ENCODE measurements around the gene TMEM203. TPM values are rescaled to one million over a fixed set of nuclear protein-coding genes. Genes with fewer than 3 reads are reported as not detected.

The TMEM203 gene
- total RNA-seq, 1 experiment from 2014 or later = 35.5 TPM

DNA sequence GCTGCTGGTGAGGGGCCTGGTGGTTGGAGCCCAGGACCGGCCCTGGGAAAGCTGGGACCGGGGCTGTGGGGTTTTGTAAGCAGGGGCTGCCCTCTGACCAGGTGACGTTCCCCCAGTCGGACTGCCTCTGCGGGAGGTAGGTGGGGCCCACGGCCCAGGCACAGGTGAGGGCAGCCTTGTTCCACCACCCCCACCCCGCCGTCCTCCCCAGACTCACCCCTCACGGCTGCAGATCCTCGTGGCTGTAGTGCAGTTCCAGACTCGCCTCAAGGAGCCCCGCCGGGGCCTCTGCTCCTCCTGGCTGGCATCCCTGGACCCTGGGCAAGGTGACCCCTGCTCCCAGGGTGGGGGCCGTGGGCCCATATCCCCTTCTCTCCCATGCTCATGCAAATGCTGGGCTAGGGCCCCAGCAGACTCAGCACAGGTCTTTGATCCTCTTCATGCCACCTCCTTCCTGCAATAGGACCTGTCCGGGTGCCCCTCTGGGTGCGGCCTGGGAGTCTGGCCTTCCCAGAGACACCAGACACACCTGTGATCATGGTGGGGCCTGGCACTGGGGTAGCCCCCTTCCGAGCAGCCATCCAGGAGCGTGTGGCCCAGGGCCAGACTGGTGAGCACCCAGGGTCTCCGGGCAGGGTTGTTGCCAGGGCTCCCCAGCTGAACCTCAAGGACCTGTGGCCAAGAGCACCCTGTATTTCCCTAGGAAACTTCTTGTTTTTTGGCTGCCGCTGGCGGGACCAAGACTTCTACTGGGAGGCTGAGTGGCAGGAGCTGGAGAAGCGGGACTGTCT lies 9.9 kb upstream of the TMEM203 start:
- Histone ChIP-seq H4K5ac (ENCODE audit: insufficient read length, low read depth, low read length) (no peak overlapping the region), H3K9me3 (ENCODE audit: control insufficient read depth, low read depth, low read length) (no peaks in the 10 kb centered on the region), H3K9ac (ENCODE audit: extremely low read depth, insufficient read length, low read length) (no peak overlapping the region), H3T11ph (ENCODE audit: low read length) (no peak overlapping the region), H3K4ac (ENCODE audit: low read depth, low read length) (no peak overlapping the region), H2BK5ac (ENCODE audit: insufficient read length, low read length) (no peak overlapping the region), H2BK15ac (ENCODE audit: low read depth, low read length) (no peak overlapping the region), H3K14ac (ENCODE audit: insufficient read depth, low read length) (no peak overlapping the region), H2AFZ (ENCODE audit: low read length) (no peak overlapping the region), H3K18ac (ENCODE audit: insufficient read length, low read depth, low read length) (no peak overlapping the region), H3K23ac (ENCODE audit: insufficient read length, low read depth, low read length) (no peak overlapping the region), H4K8ac (replicated peaks; ENCODE audit: insufficient read length, low read depth, low read length) (no peak overlapping the region), H3K27ac (ENCODE audit: insufficient read length, low read depth, low read length) (no peak overlapping the region), H3K79me2 (ENCODE audit: insufficient read depth, low read length) (no peaks in the 10 kb centered on the region), H3K23me2 (ENCODE audit: insufficient read length, low read depth, low read length, poor library complexity, severe bottlenecking) (no peaks in the 10 kb centered on the region), H4K20me1 (ENCODE audit: control insufficient read depth, insufficient read depth, insufficient read length) (no peaks in the 10 kb centered on the region), H2BK20ac (ENCODE audit: low read depth, low read length, poor library complexity, severe bottlenecking) (no peak overlapping the region), H2AK5ac (ENCODE audit: insufficient read length, low read length) (no peak overlapping the region), H3K4me2 (ENCODE audit: insufficient read depth, insufficient read length, low read length) (no peak overlapping the region), H3K27me3 (ENCODE audit: insufficient read depth, low read length) (no peaks in the 10 kb centered on the region), H2BK120ac (ENCODE audit: low read depth, low read length, poor library complexity, severe bottlenecking) (no peak overlapping the region), H3K56ac (ENCODE audit: insufficient read length, low read depth, low read length) (no peak overlapping the region), H4K91ac (ENCODE audit: insufficient read length, low read depth, low read length) (no peak overlapping the region), H3K4me1 (ENCODE audit: insufficient read depth, low read length) (no peaks in the 10 kb centered on the region; the same call in 1 of the 2 replicates), H2BK12ac (ENCODE audit: insufficient read length, low read depth, low read length) (no peak overlapping the region), H3K79me1 (ENCODE audit: insufficient read depth, low read depth, low read length, poor library complexity, severe bottlenecking) (no peaks in the 10 kb centered on the region)
- Mint-ChIP-seq H3K36me3 (ENCODE audit: insufficient read depth in 1 of 3, low read depth in 3 of 3) (peaks cover 3 to 23% (median 10%) of the 10 kb centered on the region in 3 experiments; a peak in 5 of 7 replicates), H3K9me3 (no peaks in the 10 kb centered on the region), H3K27ac (no peak overlapping the region), H3K4me1 (peaks cover 4 to 5% of the 10 kb centered on the region in 2 experiments), H3K4me3 (no peak overlapping the region), H3K27me3 (ENCODE audit: low read depth) (no peaks in the 10 kb centered on the region)
- TF ChIP-seq, protein P1, sequence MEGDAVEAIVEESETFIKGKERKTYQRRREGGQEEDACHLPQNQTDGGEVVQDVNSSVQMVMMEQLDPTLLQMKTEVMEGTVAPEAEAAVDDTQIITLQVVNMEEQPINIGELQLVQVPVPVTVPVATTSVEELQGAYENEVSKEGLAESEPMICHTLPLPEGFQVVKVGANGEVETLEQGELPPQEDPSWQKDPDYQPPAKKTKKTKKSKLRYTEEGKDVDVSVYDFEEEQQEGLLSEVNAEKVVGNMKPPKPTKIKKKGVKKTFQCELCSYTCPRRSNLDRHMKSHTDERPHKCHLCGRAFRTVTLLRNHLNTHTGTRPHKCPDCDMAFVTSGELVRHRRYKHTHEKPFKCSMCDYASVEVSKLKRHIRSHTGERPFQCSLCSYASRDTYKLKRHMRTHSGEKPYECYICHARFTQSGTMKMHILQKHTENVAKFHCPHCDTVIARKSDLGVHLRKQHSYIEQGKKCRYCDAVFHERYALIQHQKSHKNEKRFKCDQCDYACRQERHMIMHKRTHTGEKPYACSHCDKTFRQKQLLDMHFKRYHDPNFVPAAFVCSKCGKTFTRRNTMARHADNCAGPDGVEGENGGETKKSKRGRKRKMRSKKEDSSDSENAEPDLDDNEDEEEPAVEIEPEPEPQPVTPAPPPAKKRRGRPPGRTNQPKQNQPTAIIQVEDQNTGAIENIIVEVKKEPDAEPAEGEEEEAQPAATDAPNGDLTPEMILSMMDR (conservative IDR thresholded peaks at IDR 0.05) = no peak
- no peak for DNase-seq
- no CpG with 5 or more reads among the region's 22 CpGs for WGBS (ENCODE audit: extremely low coverage, insufficient read length, low lambda C conversion rate)
